Erythroblast (primary cell): ENCODE measurements around the gene TLR8.

Experiments used
- GATA1 ChIP-seq: IDR thresholded peaks from 2 replicates; pipeline ENCODE4 v1.6.1; 2011; ENCODE audit warnings: low read depth, mild to moderate bottlenecking, control low read depth, low read length, moderate library complexity
- POLR2A ChIP-seq: IDR thresholded peaks from 2 replicates; pipeline ENCODE4 v1.6.1; 2011; ENCODE audit warnings: mild to moderate bottlenecking, low read length

DNA sequence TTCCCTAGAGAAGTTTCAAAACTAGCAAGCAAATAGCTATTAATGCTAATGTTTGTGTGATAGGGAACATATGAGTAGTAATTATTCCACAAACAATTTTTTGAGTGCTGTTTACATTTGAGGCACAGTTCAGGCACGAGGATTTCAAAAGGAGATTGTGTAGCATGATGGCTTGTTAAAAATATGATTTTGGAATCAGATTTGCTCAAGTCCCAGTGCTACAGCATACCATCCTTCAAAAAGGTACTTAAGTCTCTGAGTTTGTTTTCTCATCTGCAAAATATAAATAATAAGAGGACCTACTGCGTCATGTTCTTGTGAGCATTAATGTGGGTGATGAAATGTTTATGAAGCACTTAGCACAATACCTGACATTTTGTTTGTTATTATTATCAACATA is 11.3 kb downstream of the TLR8 start:
- TF ChIP-seq POLR2A (no peak), GATA1 (no peak)
